Esophagus muscularis mucosa (tissue), 4 donors: ENCODE measurements around the gene ST8SIA6. TPM values are rescaled to one million over a fixed set of nuclear protein-coding genes. Genes with fewer than 3 reads are reported as not detected.

Experiments
- DNase-seq: peaks from one replicate; pipeline ENCODE4 v3.0.0-alpha.2; 2017; ENCODE audit errors: extremely low spot score
- H3K27ac ChIP-seq, 4 donors: fragments of 200-600 bp; sonication (generic); replicated peaks in 1 of 4; 1 replicate in 3 of 4; 2 replicates in 1 of 4; pipeline ENCODE4 v1.5.1; 2016 to 2019; ENCODE audit warnings: mild to moderate bottlenecking in 1 of 4
- H3K27me3 ChIP-seq, 4 donors: fragments of 200-600 bp; sonication (generic); one replicate each; pipeline versions ENCODE4 v1.5.1 to v1.6.0; 2016 to 2019
- H3K36me3 ChIP-seq, 4 donors: fragments of 200-600 bp; sonication (generic); one replicate each; pipeline ENCODE4 v1.5.1; 2016 to 2019
- H3K4me1 ChIP-seq, 4 donors: fragments of 200-600 bp; sonication (generic); one replicate each; pipeline ENCODE4 v1.5.1; 2016 to 2019
- H3K4me3 ChIP-seq, 4 donors: fragments of 200-600 bp; sonication (generic); 1 replicate in 2 of 4; 2 replicates in 2 of 4; pipeline ENCODE4 v1.5.1; 2016 to 2019; ENCODE audit warnings: mild to moderate bottlenecking in 4 of 4, moderate library complexity in 1 of 4
- H3K9me3 ChIP-seq, 4 donors: fragments of 200-600 bp; sonication (generic); 1 replicate in 3 of 4; 2 replicates in 1 of 4; pipeline ENCODE4 v1.5.1; 2016 to 2019
- EP300 ChIP-seq: sonication (generic); formaldehyde crosslinking; IDR thresholded peaks from one replicate; pipeline ENCODE4 v1.6.1; 2017; ENCODE audit warnings: antibody characterized with exemption
- POLR2A ChIP-seq: fragments of 450-650 bp; IDR thresholded peaks from one replicate; pipeline ENCODE4 v1.6.1; 2017; ENCODE audit warnings: antibody characterized with exemption, moderate library complexity, mild to moderate bottlenecking, low read depth
- POLR2AphosphoS5 ChIP-seq, 2 donors: sonication (generic); formaldehyde crosslinking; IDR thresholded peaks; one replicate each; pipeline ENCODE4 v1.6.1; 2017; ENCODE audit warnings: antibody characterized with exemption in 2 of 2
- WGBS: methylation state at CpG from one replicate; pipeline ENCODE4 v1.1.5; 2018; 5-methylcytosine and 5-hydroxymethylcytosine counted together
- intact Hi-C: fragments of 100-400 bp; cut with DNase I; formaldehyde crosslinking; loops from one replicate; pipeline ENCODE4 v1.15.1; 2023
- total RNA-seq, 4 donors: library from RNA; depleted of rRNA; stranded (reverse); fragments of >200 nt; gene quantifications; one replicate each; pipeline versions ENCODE4 v1.1.0 to v1.2.1, GENCODE V29; 2016
- TF ChIP-seq, protein P1 (sequence below), 3 experiments: fragments of 200-600 bp in 2 of 3; fragments of 450-650 bp in 1 of 3; sonication (generic) in 2 of 3; IDR thresholded peaks; one replicate each; pipeline ENCODE4 v1.5.1; 2017 to 2019; ENCODE audit warnings: antibody characterized with exemption in 3 of 3, mild to moderate bottlenecking in 2 of 3, moderate library complexity in 1 of 3

The ST8SIA6 gene
- total RNA-seq, 4 donors from 2014 or later: 1.2 to 1.8 (median 1.3) TPM

- Histone ChIP-seq H3K4me3 (no peak overlapping the region), H3K27ac (no peak overlapping the region), H3K36me3 (no peaks in the 10 kb centered on the region), H3K27me3 (peaks cover 0 to 7% (median 0%) of the 10 kb centered on the region in 4 donors), H3K4me1 (no peaks in the 10 kb centered on the region), H3K9me3 (no peaks in the 10 kb centered on the region)
- WGBS: 91% methylated on average over 12 of the region's 12 CpGs
- no peak for TF ChIP-seq POLR2AphosphoS5 (IDR thresholded peaks at IDR 0.05)
- TF ChIP-seq, protein P1, sequence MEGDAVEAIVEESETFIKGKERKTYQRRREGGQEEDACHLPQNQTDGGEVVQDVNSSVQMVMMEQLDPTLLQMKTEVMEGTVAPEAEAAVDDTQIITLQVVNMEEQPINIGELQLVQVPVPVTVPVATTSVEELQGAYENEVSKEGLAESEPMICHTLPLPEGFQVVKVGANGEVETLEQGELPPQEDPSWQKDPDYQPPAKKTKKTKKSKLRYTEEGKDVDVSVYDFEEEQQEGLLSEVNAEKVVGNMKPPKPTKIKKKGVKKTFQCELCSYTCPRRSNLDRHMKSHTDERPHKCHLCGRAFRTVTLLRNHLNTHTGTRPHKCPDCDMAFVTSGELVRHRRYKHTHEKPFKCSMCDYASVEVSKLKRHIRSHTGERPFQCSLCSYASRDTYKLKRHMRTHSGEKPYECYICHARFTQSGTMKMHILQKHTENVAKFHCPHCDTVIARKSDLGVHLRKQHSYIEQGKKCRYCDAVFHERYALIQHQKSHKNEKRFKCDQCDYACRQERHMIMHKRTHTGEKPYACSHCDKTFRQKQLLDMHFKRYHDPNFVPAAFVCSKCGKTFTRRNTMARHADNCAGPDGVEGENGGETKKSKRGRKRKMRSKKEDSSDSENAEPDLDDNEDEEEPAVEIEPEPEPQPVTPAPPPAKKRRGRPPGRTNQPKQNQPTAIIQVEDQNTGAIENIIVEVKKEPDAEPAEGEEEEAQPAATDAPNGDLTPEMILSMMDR (IDR thresholded peaks at IDR 0.05): no peak
- intact Hi-C loops: no loop called here
- DNase-seq: no peak
Measured at GRCh38 chr10:17289763-17290162, 164.6 kb downstream of the ST8SIA6 start.

- Histone ChIP-seq H3K27me3 (peaks cover 0 to 7% (median 0%) of the 10 kb centered on the region in 4 donors), H3K4me3 (no peak overlapping the region), H3K9me3 (peaks cover 0 to 10% (median 3%) of the 10 kb centered on the region in 4 donors), H3K4me1 (no peaks in the 10 kb centered on the region), H3K36me3 (no peaks in the 10 kb centered on the region), H3K27ac (no peak overlapping the region)
- TF ChIP-seq EP300 (no peak), POLR2A (no peak), POLR2AphosphoS5 (IDR thresholded peaks at IDR 0.05) (no peak)
- TF ChIP-seq, protein P1 (IDR thresholded peaks at IDR 0.05): no peak
- WGBS: 65% methylated on average over 10 of the region's 10 CpGs
- intact Hi-C loops: no loop called here
- no peak for DNase-seq
Measured at GRCh38 chr10:17286562-17287550, 167.5 kb downstream of the ST8SIA6 start.

DNA sequence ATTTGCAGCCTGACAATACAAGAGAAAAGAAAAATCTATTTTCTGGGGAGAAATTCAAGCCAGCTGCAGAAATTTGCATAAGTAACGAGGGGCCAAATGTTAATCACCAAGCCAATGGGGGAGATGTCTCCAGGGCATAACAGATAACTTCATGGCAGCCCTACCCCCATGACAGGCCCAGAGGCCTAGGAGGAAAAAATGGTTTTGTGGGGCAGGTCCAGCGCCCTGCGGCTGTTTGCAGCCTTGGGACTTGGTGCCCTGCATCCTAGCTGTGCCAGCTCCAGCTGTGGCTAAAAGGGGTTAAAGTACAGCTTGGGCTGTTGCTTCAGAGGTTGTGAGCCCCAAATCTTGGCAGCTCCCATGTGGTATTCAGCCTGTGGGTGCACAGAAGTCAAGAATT is 172.1 kb downstream of the ST8SIA6 start:
- Histone ChIP-seq H3K9me3 (peaks cover 0 to 10% (median 4%) of the 10 kb centered on the region in 4 donors), H3K4me3 (no peak overlapping the region), H3K4me1 (no peaks in the 10 kb centered on the region), H3K27me3 (no peaks in the 10 kb centered on the region), H3K27ac (no peak overlapping the region), H3K36me3 (no peaks in the 10 kb centered on the region)
- intact Hi-C loops: no loop called here
- DNase-seq: no peak
- TF ChIP-seq, protein P1 (IDR thresholded peaks at IDR 0.05): no peak
- TF ChIP-seq EP300: no peak
- TF ChIP-seq POLR2A: no peak
- TF ChIP-seq POLR2AphosphoS5 (IDR thresholded peaks at IDR 0.05): no peak
- 94% methylated on average over 3 of the region's 3 CpGs for WGBS

- WGBS: 69% methylated on average over 4 of the region's 4 CpGs
- Histone ChIP-seq H3K36me3 (no peaks in the 10 kb centered on the region), H3K27ac (no peak overlapping the region), H3K4me3 (no peak overlapping the region), H3K4me1 (no peaks in the 10 kb centered on the region), H3K9me3 (peaks cover 0 to 17% (median 11%) of the 10 kb centered on the region in 4 donors), H3K27me3 (no peaks in the 10 kb centered on the region)
- intact Hi-C loops: no loop called here
- no peak for DNase-seq
- TF ChIP-seq EP300: no peak
- TF ChIP-seq, protein P1 (IDR thresholded peaks at IDR 0.05): no peak
- TF ChIP-seq POLR2A: no peak
- TF ChIP-seq POLR2AphosphoS5 (IDR thresholded peaks at IDR 0.05): no peak
Measured at GRCh38 chr10:17278607-17279240, 175.7 kb downstream of the ST8SIA6 start.
